ENCODE results near the gene SERPINE2.

Gene SERPINE2

DNA sequence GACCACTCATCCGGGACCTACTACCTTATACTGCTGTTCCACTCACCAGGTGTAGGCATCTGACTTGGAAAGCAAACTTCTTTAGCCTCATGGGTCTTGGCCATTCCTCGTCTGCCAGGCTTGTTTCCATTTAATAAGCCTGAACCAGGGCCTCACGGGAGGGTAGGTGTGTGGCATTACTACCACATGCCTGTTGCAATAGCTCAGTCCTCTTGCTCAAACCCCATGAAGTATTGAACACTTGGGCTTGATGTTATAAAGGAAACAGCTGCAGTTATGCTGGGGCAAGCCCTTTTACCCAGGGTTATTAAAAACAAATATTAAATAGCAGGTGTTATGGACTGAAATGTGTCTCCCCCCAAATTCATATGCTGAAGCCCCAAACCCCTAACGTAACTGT is 60.6 kb downstream of the SERPINE2 start:
- TF ChIP-seq CTCF (IDR thresholded peaks at IDR 0.05; ENCODE audit: extremely low read depth, missing control alignments) = no peak
- no peak for DNase-seq (ENCODE audit: low spot score)

DNA sequence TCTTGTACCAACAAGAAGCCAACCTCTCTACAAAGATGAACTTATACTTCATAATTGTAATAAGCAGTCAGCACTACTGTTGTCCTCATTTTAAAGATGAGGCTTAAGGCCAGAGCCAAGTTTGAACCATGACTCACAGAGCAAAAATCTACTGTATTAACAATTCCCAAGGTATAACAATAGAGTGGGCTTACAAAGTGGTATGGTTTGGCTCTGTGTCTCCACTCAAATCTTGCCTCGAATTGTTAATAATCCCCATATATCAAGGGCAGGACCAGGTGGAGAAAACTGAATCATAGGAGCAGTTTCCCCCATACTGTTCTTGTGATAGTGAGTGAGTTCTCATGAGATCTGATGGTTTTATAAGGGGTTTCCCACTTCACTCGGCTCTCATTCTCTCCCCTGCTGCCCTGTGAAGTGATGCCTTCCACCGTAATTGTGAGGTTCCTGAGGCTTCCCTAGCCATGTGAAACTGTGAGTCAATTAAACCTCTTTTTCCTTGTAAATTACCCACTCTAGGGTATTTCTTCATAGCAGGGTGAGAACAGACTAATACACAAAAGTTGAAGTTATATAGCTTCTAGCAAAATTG is 62.4 kb downstream of the SERPINE2 start:
- no peak for DNase-seq (ENCODE audit: low spot score)
- no peak for TF ChIP-seq CTCF (IDR thresholded peaks at IDR 0.05; ENCODE audit: extremely low read depth, missing control alignments)

GRCh38 chr2:223973606-223974005 is 65.5 kb downstream of the SERPINE2 start:
- TF ChIP-seq CTCF (IDR thresholded peaks at IDR 0.05; ENCODE audit: extremely low read depth, missing control alignments) = no peak
- DNase-seq (ENCODE audit: low spot score) = no peak

- DNase-seq (ENCODE audit: low spot score) = no peak
- no peak for TF ChIP-seq CTCF (IDR thresholded peaks at IDR 0.05; ENCODE audit: extremely low read depth, missing control alignments)
Measured at GRCh38 chr2:223972656-223973102, 66.4 kb downstream of the SERPINE2 start.

DNA sequence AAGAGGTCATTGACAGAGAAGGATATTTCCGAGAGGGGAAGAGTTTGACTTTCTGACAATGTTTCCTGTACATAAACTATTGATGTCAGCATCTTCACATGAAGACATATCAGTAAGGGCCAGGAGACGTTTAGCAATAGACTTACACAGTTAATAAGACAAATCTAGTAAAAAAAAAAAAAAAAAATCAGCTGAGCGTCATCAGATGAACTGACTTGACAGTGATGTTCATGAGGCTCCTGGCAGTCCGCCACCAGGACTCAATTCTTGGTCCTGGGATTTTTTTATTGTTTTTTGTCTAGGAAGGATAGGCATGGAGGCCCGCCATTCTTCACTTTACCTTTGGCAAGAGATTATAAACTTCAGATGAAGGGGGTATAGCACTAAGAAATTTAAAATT is 67.4 kb downstream of the SERPINE2 start:
- DNase-seq (ENCODE audit: low spot score) = no peak
- TF ChIP-seq CTCF (IDR thresholded peaks at IDR 0.05; ENCODE audit: extremely low read depth, missing control alignments) = no peak

DNA sequence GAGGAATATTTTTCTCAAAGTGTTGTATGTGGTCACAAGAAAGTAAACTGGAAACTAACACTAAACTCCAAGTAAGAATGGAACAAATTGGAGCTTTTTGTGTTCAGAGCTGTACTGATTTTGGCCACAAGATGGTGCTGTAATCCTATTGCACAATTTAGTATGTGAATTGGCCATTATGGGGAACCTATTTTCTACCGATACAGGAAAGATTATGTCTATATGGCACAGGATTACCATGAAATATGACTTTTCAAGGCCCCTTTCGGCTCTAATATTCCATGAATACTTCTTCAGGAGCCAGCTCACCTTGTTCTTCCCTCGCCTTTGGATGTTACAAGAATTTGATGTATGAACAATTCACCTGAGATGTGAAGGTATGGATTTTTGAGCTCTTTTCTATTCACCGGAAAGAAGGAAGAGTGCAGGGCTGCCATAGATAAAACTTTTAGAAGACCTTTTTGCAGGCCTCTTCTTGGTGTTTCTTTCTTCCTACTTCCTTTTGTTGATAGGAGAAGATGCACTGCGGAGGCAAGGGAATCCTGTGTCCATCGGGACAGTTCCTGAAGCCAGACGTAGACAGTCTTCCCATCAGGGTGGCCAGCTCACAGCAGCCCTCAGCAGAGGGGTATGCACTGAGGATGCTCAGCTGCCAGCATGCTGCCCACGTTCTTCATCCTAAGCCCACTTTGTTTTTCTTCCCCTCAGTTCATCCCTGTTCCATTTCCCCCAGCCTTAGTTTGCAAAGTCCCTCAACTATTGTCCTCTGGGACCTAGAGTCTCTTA is 68.5 kb downstream of the SERPINE2 start:
- peak; percentile 36 for DNase-seq (ENCODE audit: low spot score)
- TF ChIP-seq CTCF (IDR thresholded peaks at IDR 0.05; ENCODE audit: extremely low read depth, missing control alignments) = peak; percentile 70

DNA sequence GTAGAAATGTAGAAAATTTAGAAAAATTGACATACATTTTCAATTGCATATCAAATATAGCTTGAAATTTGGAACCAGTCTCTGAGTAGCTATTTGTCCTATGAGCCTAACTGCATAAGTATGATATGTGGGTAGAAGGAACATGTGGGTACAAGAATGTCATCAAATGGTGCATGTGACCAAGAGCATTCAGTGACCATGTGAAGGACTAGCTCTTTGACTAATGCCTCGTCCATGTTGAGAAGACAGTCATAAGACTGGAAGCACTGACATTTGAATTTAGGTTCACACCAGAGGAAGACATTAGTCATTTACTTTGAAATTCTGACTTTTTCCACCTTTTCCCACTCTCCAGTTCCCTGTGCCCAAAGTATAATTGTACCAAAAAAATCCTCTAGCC is 69.2 kb downstream of the SERPINE2 start:
- TF ChIP-seq CTCF (IDR thresholded peaks at IDR 0.05; ENCODE audit: extremely low read depth, missing control alignments) = no peak
- no peak for DNase-seq (ENCODE audit: low spot score)

Measured in GM20000 (cell line).